ENCODE measurements around the gene CDH23. TPM values are rescaled to one million over a fixed set of nuclear protein-coding genes. Genes with fewer than 3 reads are reported as not detected.

Gene CDH23
- polyA plus RNA-seq, 3 donors: 0.51 to 0.96 (median 0.80) TPM

GRCh38 chr10:71437537-71438092 is 40.9 kb downstream of the CDH23 start:
- no peak for DNase-seq (ENCODE audit: low read depth in 3 of 3, low spot score in 2 of 3)

- no peak for DNase-seq (ENCODE audit: low read depth in 3 of 3, low spot score in 2 of 3)
Observed at GRCh38 chr10:71438761-71439160, 42.0 kb downstream of the CDH23 start.

- DNase-seq (ENCODE audit: low read depth in 3 of 3, low spot score in 2 of 3): no peak
Observed at GRCh38 chr10:71439670-71440425, 43.1 kb downstream of the CDH23 start.

- DNase-seq (ENCODE audit: low read depth in 3 of 3, low spot score in 2 of 3): no peak
Observed at GRCh38 chr10:71440506-71441035, 43.9 kb downstream of the CDH23 start.

GRCh38 chr10:71442000-71442399 is 45.3 kb downstream of the CDH23 start:
- DNase-seq (ENCODE audit: low read depth in 3 of 3, low spot score in 2 of 3): no peak

GRCh38 chr10:71442859-71443570 is 46.3 kb downstream of the CDH23 start:
- no peak for DNase-seq (ENCODE audit: low read depth in 3 of 3, low spot score in 2 of 3)

GRCh38 chr10:71443676-71444075 is 47.0 kb downstream of the CDH23 start:
- no peak for DNase-seq (ENCODE audit: low read depth in 3 of 3, low spot score in 2 of 3)

- no peak for DNase-seq (ENCODE audit: low read depth in 3 of 3, low spot score in 2 of 3)
Observed at GRCh38 chr10:71444284-71445054, 47.7 kb downstream of the CDH23 start.

GRCh38 chr10:71447676-71448075 is 51.0 kb downstream of the CDH23 start:
- no peak for DNase-seq (ENCODE audit: low read depth in 3 of 3, low spot score in 2 of 3)

GRCh38 chr10:71448146-71448545 is 51.4 kb downstream of the CDH23 start:
- no peak for DNase-seq (ENCODE audit: low read depth in 3 of 3, low spot score in 2 of 3)

GRCh38 chr10:71449026-71449425 is 52.3 kb downstream of the CDH23 start:
- DNase-seq (ENCODE audit: low read depth in 3 of 3, low spot score in 2 of 3): no peak

GRCh38 chr10:71451754-71452153 is 55.0 kb downstream of the CDH23 start:
- DNase-seq (ENCODE audit: low read depth in 3 of 3, low spot score in 2 of 3): no peak

GRCh38 chr10:71453186-71453585 is 56.5 kb downstream of the CDH23 start:
- no peak for DNase-seq (ENCODE audit: low read depth in 3 of 3, low spot score in 2 of 3)

GRCh38 chr10:71454347-71454746 is 57.6 kb downstream of the CDH23 start:
- DNase-seq (ENCODE audit: low read depth in 3 of 3, low spot score in 2 of 3): no peak

- no peak for DNase-seq (ENCODE audit: low read depth in 3 of 3, low spot score in 2 of 3)
Observed at GRCh38 chr10:71455035-71455434, 58.3 kb downstream of the CDH23 start.

- DNase-seq (ENCODE audit: low read depth in 3 of 3, low spot score in 2 of 3): no peak
Observed at GRCh38 chr10:71456631-71457030, 59.9 kb downstream of the CDH23 start.

GRCh38 chr10:71457908-71458307 is 61.2 kb downstream of the CDH23 start:
- DNase-seq (ENCODE audit: low read depth in 3 of 3, low spot score in 2 of 3): no peak

- DNase-seq (ENCODE audit: low read depth in 3 of 3, low spot score in 2 of 3): no peak
Observed at GRCh38 chr10:71458387-71458786, 61.7 kb downstream of the CDH23 start.

- DNase-seq (ENCODE audit: low read depth in 3 of 3, low spot score in 2 of 3): no peak
Observed at GRCh38 chr10:71459513-71459912, 62.8 kb downstream of the CDH23 start.

- DNase-seq (ENCODE audit: low read depth in 3 of 3, low spot score in 2 of 3): no peak
Observed at GRCh38 chr10:71460615-71461014, 63.9 kb downstream of the CDH23 start.

GRCh38 chr10:71461457-71461856 is 64.7 kb downstream of the CDH23 start:
- DNase-seq (ENCODE audit: low read depth in 3 of 3, low spot score in 2 of 3): no peak

Measured in right renal cortex interstitium (tissue), 3 donors.